PC-9 (cell line): ENCODE measurements around the gene KRT9. TPM values are rescaled to one million over a fixed set of nuclear protein-coding genes. Genes with fewer than 3 reads are reported as not detected.
"Not testable (repeated sequence)": the region's sequence is repeated elsewhere in the genome, so short reads cannot be mapped to it uniquely, and the experiment has no call there.

Experiments used
- BruUV-seq: library from RNA; stranded (reverse); fragments of 400-500 nt; replicated peaks from 2 replicates; lab custom pipeline; 2021; lab: Mats Ljungman, UMichigan
- CTCF ChIA-PET: fragments of 300-600 bp; sonication (Branson Sonifier 250); formaldehyde crosslinking; loops from one replicate; lab custom pipeline; 2022; ENCODE audit warnings: antibody characterized with exemption; lab: Charles Lee
- POLR2A ChIA-PET: fragments of 300-600 bp; sonication (Branson Sonifier 250); formaldehyde crosslinking; loops from one replicate; lab custom pipeline; 2022; ENCODE audit warnings: antibody characterized with exemption; ENCODE audit not compliant: unreplicated experiment; lab: Charles Lee
- DNase-seq, 2 experiments: peaks; one replicate each; pipeline versions ENCODE4 v3.0.0 to v3.0.0-alpha.2; 2015 to 2022; ENCODE audit warnings: mixed read lengths in 1 of 2
- H2AFZ ChIP-seq: fragments of 200-600 bp; sonication (generic); 2 replicates; pipeline ENCODE4 v1.8.1; 2017; ENCODE audit warnings: antibody characterized with exemption
- H3F3A ChIP-seq: fragments of 200-600 bp; sonication (generic); 2 replicates; pipeline ENCODE4 v1.8.1; 2017; ENCODE audit warnings: antibody characterized with exemption, mild to moderate bottlenecking, low read depth; ENCODE audit not compliant: insufficient read depth
- H3K27ac ChIP-seq: fragments of 200-600 bp; sonication (generic); 2 replicates; pipeline ENCODE4 v1.6.1; 2016; ENCODE audit warnings: mixed run types
- H3K27me3 ChIP-seq: fragments of 200-600 bp; sonication (generic); 2 replicates; pipeline ENCODE4 v1.6.1; 2016; ENCODE audit warnings: low read depth, mixed run types; ENCODE audit not compliant: insufficient read depth
- H3K36me3 ChIP-seq: fragments of 200-600 bp; sonication (generic); 2 replicates; pipeline ENCODE4 v1.6.1; 2016; ENCODE audit warnings: low read depth, mixed run types
- H3K4me1 ChIP-seq: fragments of 200-600 bp; sonication (generic); replicated peaks from 2 replicates; pipeline ENCODE4 v1.6.1; 2016; ENCODE audit warnings: mixed run types; ENCODE audit not compliant: insufficient read depth
- H3K4me2 ChIP-seq: fragments of 200-600 bp; sonication (generic); 2 replicates; pipeline ENCODE4 v1.6.1; 2017; ENCODE audit warnings: mixed run types
- H3K4me3 ChIP-seq: fragments of 200-600 bp; sonication (generic); 2 replicates; pipeline ENCODE4 v1.6.1; 2016; ENCODE audit warnings: mixed run types
- H3K79me2 ChIP-seq: fragments of 200-600 bp; sonication (generic); 2 replicates; pipeline ENCODE4 v1.6.1; 2017; ENCODE audit warnings: low read depth, mixed run types
- H3K9me2 ChIP-seq: fragments of 200-600 bp; sonication (generic); 2 replicates; pipeline ENCODE4 v1.8.1; 2017; ENCODE audit warnings: mild to moderate bottlenecking; ENCODE audit not compliant: insufficient read depth
- H3K9me3 ChIP-seq: fragments of 200-600 bp; sonication (generic); 2 replicates; pipeline ENCODE4 v1.8.1; 2016; ENCODE audit warnings: low read depth; ENCODE audit not compliant: insufficient read depth
- H4K20me1 ChIP-seq: fragments of 200-600 bp; sonication (generic); 2 replicates; pipeline ENCODE4 v1.8.1; 2017; ENCODE audit not compliant: insufficient read depth
- CTCF ChIP-seq: fragments of 200-600 bp; sonication (generic); conservative IDR thresholded peaks from 2 replicates; pipeline ENCODE4 v1.6.1; 2017; ENCODE audit warnings: mixed run types, antibody characterized with exemption, mild to moderate bottlenecking, moderate library complexity
- EZH2 ChIP-seq: fragments of 200-600 bp; sonication (generic); IDR thresholded peaks from 2 replicates; pipeline ENCODE4 v1.8.0; 2017; ENCODE audit warnings: antibody characterized with exemption, low read depth
- intact Hi-C: fragments of 100-400 bp; cut with micrococcal nuclease; formaldehyde crosslinking; loops from one replicate; pipeline ENCODE4 v1.10.0; 2022; ENCODE audit not compliant: unreplicated experiment
- total RNA-seq: library from RNA; stranded (reverse); gene quantifications from 2 replicates; pipeline ENCODE4 v1.2.3, GENCODE V29; 2021

Gene KRT9
- total RNA-seq, 1 experiment from 2014 or later, result 0.55 TPM

GRCh38 chr17:41614098-41614497, 42.2 kb upstream of the KRT9 start:
- no peak overlapping the region for H3K4me2 ChIP-seq
- no peaks in the 10 kb centered on the region for H3K9me2 ChIP-seq
- intact Hi-C loops, result no loop called here
- ChIA-PET CTCF (no interaction called here), POLR2A (interaction anchor here (0.6 kb wide), 1 partner anchor 109 kb away, joined by 7 read pairs; the partner anchor contains the start of gene KRT13)
- no peak overlapping the region for H2AFZ ChIP-seq
- H3K36me3 ChIP-seq, result no peaks in the 10 kb centered on the region
- TF ChIP-seq EZH2 (no peak), CTCF (no peak)
- no peaks in the 10 kb centered on the region for H3K9me3 ChIP-seq
- H3K79me2 ChIP-seq, result no peaks in the 10 kb centered on the region
- BruUV-seq, result no TSS peak
- no peak overlapping the region for H3K27ac ChIP-seq
- no peaks in the 10 kb centered on the region for H3K27me3 ChIP-seq
- peaks cover 15% of the 10 kb centered on the region; the same call in 1 of the 2 replicates for H3F3A ChIP-seq
- DNase-seq, result no peak
- H3K4me1 ChIP-seq, result peaks cover 36% of the 10 kb centered on the region
- no peaks in the 10 kb centered on the region for H4K20me1 ChIP-seq
- H3K4me3 ChIP-seq, result no peak overlapping the region

GRCh38 chr17:41613277-41614082, 41.6 kb upstream of the KRT9 start:
- Histone ChIP-seq H3K27me3 (no peaks in the 10 kb centered on the region), H3K36me3 (no peaks in the 10 kb centered on the region), H3K79me2 (no peaks in the 10 kb centered on the region), H3K4me2 (peak overlapping the region; percentile 46), H3K4me1 (peaks cover 32% of the 10 kb centered on the region), H3F3A (peaks cover 15% of the 10 kb centered on the region; the same call in 1 of the 2 replicates), H3K4me3 (no peak overlapping the region), H3K27ac (peak overlapping the region; percentile 90), H2AFZ (no peak overlapping the region), H3K9me2 (no peaks in the 10 kb centered on the region), H3K9me3 (no peaks in the 10 kb centered on the region), H4K20me1 (no peaks in the 10 kb centered on the region)
- intact Hi-C loops, result no loop called here
- POLR2A ChIA-PET, result interaction anchor here (0.6 kb wide), 1 partner anchor 108 kb away, joined by 7 read pairs; the partner anchor contains the start of gene KRT13
- CTCF ChIA-PET, result no interaction called here
- BruUV-seq, result no TSS peak
- DNase-seq, result no peak
- no peak for TF ChIP-seq EZH2

DNA sequence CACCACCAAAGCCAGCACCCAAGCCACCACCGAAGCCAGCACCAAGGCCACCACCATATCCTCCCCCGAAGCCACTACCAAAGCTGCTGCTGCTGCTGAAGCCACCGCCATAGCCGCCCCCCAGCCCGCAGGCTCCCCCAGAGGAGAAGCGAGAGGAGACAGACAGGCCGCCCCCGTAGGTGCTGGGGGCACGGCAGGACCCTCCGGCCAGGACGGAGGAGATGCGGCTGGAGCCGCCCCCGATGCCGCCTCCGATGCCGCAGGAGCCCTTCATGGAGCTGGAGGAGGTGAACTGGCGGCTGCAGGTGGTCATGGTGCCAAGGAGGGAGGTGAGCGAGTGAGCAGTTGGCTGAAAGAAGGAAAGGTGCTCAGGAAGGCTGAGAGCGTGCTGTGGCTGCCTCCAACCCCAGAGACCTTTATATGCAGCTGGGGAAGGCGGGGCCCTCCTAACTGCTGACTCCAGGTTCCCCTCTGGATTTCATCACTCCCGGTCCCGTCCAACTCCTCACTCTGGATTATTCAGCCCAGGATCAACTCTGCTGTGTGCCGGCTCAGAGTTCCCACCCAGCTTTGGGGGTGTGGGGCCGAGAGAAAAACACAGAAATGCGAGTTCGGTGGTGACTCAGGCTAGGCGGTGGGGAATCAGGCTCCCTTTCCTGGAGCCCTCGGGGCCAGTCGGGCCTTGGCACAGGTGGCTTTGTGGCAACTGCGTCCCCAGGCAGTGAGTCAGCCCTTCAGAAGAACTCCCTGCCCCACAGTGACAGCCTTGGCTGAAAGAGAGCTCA, 40.7 kb upstream of the KRT9 start, which contains the start of gene KRT16:
Gene KRT16 (minus strand): TSS at position 392 of the 785 bp plus-strand sequence. CDS start 79 bp downstream, at position 313.
- CTCF ChIA-PET, result not testable (repeated sequence)

More for the DNA sequence above, 40.7 kb upstream of the KRT9 start, which contains the start of gene KRT16:
- H2AFZ ChIP-seq, H3K9me3 ChIP-seq, H3K9me2 ChIP-seq, H4K20me1 ChIP-seq, H3K27me3 ChIP-seq, BruUV-seq, intact Hi-C loops, H3K79me2 ChIP-seq, H3K36me3 ChIP-seq: not testable (repeated sequence)
- DNase-seq, result peak; percentile 91 to 92
- Histone ChIP-seq H3K4me3 (peak within 1 kb of the TSS; percentile 71), H3F3A (peaks cover 15% of the 10 kb centered on the region; the same call in 1 of the 2 replicates), H3K27ac (peak within 1 kb of the TSS; percentile 90), H3K4me1 (peaks cover 25% of the 10 kb centered on the region), H3K4me2 (peak within 1 kb of the TSS; percentile 99)
- POLR2A ChIA-PET, result interaction anchor here (0.6 kb wide), 2 partner anchors 36 to 1248 kb away, joined by 3 to 6 read pairs; no protein-coding TSS in a partner anchor
